GM10248 (cell line): Measurements from ENCODE around the gene ASIC2.

Experiments
- CTCF ChIA-PET: fragments of 300-600 bp; sonication (Branson Sonifier 250); formaldehyde crosslinking; extraction: SDS; loops from one replicate; lab custom pipeline; 2021; ENCODE audit warnings: antibody characterized with exemption; lab: Yijun Ruan, JAX
- POLR2A ChIA-PET: fragments of 350-650 bp; sonication (Branson Sonifier 250); formaldehyde crosslinking; extraction: SDS; loops from one replicate; lab custom pipeline; 2020; ENCODE audit warnings: antibody characterized with exemption; lab: Yijun Ruan, JAX
- DNase-seq: peaks from one replicate; pipeline ENCODE4 v3.0.0; 2012; ENCODE audit errors: extremely low spot score
- CTCF ChIP-seq: IDR thresholded peaks from 2 replicates; pipeline ENCODE4 v1.5.1; 2012; ENCODE audit warnings: mild to moderate bottlenecking, low read depth; ENCODE audit errors: extremely low read depth, missing control alignments, control extremely low read depth

ASIC2 gene

GRCh38 chr17:33082529-33083173 is 210.4 kb downstream of the ASIC2 start:
- DNase-seq: no peak
- ChIA-PET CTCF (no interaction called here), POLR2A (no interaction called here)
- no peak for TF ChIP-seq CTCF

- ChIA-PET POLR2A (no interaction called here), CTCF (no interaction called here)
- TF ChIP-seq CTCF: no peak
- DNase-seq: no peak
Observed at GRCh38 chr17:33080091-33080490, 213.0 kb downstream of the ASIC2 start.

- TF ChIP-seq CTCF: no peak
- CTCF ChIA-PET: no interaction called here
- no peak for DNase-seq
- POLR2A ChIA-PET: no interaction called here
Observed at GRCh38 chr17:33079201-33079600, 213.9 kb downstream of the ASIC2 start.

GRCh38 chr17:33076979-33077378 is 216.1 kb downstream of the ASIC2 start:
- TF ChIP-seq CTCF: no peak
- no peak for DNase-seq
- CTCF ChIA-PET: interaction anchor here (1.7 kb wide), 1 partner anchor 12 kb away, joined by 4 read pairs; no protein-coding TSS in a partner anchor
- POLR2A ChIA-PET: no interaction called here

GRCh38 chr17:33073416-33073815 is 219.7 kb downstream of the ASIC2 start:
- TF ChIP-seq CTCF: no peak
- no peak for DNase-seq
- ChIA-PET POLR2A (no interaction called here), CTCF (interaction anchor here (0.9 to 1.0 kb wide), 2 partner anchors 19 to 24 kb away, joined by 3 to 4 read pairs; no protein-coding TSS in a partner anchor)

GRCh38 chr17:33072421-33073161 is 220.5 kb downstream of the ASIC2 start:
- ChIA-PET CTCF (interaction anchor here (0.9 to 1.4 kb wide), 2 partner anchors 23 kb away, joined by 4 read pairs; no protein-coding TSS in a partner anchor), POLR2A (no interaction called here)
- no peak for TF ChIP-seq CTCF
- DNase-seq: no peak
